Uterus (tissue), 2 donors: ENCODE measurements around the gene OR8I2.

Experiments
- CTCF ChIP-seq, 4 experiments: fragments of 200-600 bp in 2 of 4; fragments of 450-650 bp in 2 of 4; sonication (generic) in 2 of 4; IDR thresholded peaks; one replicate each; pipeline ENCODE4 v1.5.1; 2016 to 2019; ENCODE audit warnings: antibody characterized with exemption in 4 of 4, mild to moderate bottlenecking in 2 of 4, moderate library complexity in 1 of 4
- POLR2A ChIP-seq, 2 donors: fragments of 450-650 bp; IDR thresholded peaks; one replicate each; pipeline ENCODE4 v1.6.1; 2016; ENCODE audit warnings: antibody characterized with exemption in 2 of 2, mild to moderate bottlenecking in 1 of 2, moderate library complexity in 1 of 2

- TF ChIP-seq CTCF (IDR thresholded peaks at IDR 0.05) = no peak
- no peak for TF ChIP-seq POLR2A (IDR thresholded peaks at IDR 0.05)
Observed at GRCh38 chr11:56140151-56140661, 47.1 kb downstream of the OR8I2 start, which contains the start of gene OR8J3.
